Activated gamma-delta T cell treated with anti-CD3 and anti-CD28 coated beads, Interleukin-2, amount 50 U/mL, for 16 hours (primary cell): ENCODE data around the gene USP21.

Source experiments
- DNase-seq: peaks from one replicate; pipeline ENCODE4 v3.0.0-alpha.2; 2020; ENCODE audit warnings: low read depth

USP21 gene

DNA sequence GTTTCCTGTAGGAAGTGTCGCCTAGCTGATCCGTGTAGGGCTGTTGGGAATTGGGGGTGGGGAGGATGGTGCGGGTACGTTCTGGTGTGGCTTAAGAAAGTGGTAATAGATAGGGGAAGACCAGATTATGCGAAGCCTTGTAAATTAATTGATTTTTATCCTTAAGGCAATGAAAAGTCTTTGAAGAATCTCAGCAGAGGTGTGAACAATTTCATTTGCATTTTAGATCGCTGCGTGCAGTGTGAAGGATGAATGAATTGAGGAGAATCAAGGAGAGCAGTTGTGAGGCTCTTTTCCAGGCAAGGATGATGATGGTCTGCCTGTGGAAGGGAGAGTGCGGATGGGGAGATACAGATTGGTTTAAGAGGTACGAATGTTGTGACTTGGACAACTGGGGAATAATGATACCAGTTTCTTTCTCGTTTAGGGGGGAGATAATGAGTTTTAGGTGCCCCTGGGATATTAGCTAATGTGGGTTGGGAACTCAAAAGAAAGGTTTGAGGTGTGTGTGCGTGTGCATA lies 26.0 kb upstream of the USP21 start:
- no peak for DNase-seq

DNA sequence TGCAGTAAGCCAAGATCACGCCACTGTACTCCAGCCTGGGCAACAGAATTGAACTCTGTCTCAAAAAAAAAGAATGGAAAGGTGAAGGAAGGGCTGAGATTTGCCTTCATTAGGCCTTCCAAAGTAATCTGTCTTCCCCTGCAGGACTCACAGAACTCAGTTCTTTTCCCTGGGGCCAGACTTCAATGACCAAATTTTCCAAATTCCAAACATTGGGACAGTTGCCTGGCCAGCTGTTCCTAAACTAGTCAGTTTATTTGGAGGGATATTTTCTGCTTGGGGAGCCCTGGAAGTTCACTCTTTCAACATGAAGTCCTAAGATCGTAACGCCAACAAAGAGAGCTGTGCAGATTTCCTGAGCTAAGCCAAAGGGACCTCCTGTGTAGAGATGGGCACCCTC lies 21.4 kb upstream of the USP21 start:
- no peak for DNase-seq

DNA sequence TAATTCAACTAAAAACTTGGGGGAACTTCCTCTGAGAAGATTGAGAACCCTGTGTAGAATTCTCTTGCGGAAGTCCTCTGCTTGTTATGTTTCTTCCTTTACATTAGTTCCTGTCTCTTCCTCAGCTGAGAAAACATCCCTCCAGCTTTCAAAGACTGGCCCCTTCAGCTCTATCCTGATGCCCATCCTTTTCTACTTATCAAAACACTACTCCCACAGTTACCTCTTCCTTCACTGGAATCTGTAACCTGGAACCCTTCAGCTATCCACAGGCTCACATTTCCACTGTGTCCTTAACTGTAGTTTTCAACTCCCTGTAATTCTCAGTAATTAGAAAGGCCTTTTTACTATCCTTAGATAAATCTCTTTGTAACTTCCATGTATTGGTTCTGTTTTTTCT lies 20.9 kb upstream of the USP21 start:
- no peak for DNase-seq

DNA sequence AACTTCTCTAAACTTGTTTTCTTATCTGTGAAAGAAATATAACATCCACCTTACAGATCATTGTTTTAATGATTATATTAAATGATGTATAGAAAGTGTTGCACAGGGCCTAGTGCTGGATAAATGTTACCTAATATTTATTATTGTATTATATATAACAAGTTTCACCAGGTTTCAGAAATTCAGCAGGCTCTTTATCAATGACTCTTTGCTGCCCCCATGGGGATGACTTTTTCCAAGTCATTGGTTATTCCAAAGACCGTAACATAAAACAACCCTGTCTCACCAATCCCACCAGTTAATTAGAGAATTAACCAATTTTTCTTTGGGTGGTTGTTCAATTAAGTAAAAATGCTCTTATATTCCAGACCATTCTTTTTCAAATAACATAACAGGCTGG lies 19.5 kb upstream of the USP21 start:
- no peak for DNase-seq

DNA sequence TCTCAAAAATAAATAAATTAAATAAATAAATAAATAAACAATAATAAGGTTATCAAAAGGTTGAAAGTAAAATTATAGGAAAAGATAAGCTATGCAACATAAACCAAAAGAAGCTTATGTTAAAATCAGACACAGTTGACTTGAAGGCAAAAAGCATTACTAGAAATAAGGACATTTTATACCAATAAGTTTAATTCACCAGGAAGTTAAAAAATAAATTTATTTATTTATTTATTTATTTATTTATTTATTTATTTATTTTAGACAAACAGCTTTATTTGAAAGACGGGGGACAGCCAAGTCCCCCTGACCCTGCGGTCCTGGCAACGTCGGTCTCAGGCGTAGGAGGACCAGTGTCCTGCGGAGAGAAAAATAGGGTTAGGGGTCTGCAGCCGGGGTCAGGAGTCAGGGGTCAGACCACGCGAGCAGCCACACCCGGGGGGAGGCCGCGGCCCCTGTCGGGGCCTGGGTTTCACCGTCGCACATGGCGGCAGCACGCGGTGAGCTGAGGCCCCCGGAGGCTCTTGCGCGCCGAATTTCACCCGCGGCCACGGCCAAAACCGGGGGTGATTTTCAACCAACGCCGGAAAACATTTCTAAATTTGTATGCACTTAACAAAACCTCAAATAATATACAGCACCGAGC lies 18.4 kb upstream of the USP21 start:
- no peak for DNase-seq

DNA sequence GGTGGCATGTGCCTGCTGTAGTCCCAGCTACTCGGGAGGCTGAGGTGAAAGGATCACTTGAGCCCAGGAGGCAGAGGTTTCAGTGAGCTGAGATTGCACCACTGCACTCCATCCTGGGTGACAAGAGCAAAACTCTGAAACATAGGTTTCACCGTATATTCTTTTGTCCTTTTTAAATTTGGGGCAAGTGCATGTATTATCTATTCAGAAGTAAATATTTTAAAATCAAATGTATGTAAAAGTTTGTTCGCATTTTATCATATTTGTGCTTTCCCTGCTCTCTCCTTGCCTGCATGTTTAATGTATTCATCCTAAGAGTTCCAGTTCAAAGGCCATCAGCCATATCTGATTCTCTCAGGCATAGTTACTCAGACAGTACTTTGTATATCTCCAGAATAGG lies 13.5 kb upstream of the USP21 start:
- no peak for DNase-seq

DNA sequence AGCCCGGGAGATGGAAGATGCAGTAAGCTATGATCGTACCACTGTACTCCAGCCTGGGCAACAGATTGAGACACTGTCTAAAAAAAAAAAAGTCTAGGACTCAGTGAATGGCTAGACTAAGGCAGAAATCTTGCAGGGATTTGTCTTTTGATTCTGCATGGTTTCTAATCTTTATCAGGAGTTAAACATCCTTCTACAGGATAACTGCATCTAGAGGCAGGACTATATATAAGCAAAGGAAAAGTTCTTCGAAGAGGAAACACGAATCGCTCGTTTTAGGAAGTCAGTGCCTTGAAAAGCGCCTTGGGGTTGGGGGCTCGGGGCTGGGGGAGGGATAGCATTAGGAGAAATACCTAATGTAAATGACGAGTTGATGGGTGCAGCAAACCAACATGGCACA lies 6.1 kb upstream of the USP21 start:
- no peak for DNase-seq

DNA sequence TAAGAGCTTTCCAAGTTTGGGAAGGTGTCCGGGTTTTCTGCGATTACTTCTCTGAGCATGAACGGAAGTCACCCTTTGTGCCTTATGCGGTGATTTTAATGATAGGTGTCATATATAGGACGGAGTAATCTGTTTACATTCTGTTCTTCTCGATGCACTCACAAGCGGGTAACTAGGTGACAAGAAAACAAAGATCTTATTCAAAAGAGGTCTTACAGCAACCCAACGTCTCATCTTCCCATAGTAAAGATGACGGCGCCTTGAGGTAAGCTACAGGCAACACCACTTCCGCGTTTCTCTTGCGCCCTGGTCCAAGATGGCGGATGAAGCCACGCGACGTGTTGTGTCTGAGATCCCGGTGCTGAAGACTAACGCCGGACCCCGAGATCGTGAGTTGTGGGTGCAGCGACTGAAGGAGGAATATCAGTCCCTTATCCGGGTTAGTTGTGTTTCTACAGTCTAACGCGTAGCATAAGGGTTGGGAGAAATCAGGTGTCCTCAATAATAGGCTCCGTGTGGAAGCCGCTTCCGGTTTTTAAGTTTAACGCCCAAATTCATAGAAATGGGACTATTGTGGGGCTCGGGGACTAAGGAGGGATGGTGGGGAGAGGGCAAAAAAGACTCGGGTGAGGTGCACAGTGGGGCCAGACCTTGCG lies 5.5 kb upstream of the USP21 start, which contains the start of gene UFC1:
TSS of gene UFC1 (plus strand) at position 297 of the 656 bp plus-strand sequence. CDS start at position 317, 20 bp downstream.
- peak; percentile 64 for DNase-seq

DNA sequence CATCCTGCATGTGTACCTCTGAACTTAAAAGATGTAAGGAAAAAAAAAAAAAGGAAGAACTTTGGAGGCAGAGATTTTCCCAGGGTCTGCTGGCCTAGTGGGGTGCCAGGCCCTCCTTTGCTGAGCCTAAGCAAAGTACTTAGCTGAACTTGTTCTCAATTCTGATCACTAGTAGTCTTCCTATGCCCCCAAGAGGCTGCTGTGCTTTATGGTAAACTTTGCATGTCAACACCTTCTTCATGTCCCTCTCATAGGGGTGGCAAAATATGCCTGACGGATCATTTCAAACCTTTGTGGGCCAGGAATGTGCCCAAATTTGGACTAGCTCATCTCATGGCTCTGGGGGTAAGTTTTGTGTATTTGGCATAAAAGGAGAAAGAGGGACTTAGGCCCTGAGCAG lies 1.4 kb upstream of the USP21 start:
- no peak for DNase-seq

DNA sequence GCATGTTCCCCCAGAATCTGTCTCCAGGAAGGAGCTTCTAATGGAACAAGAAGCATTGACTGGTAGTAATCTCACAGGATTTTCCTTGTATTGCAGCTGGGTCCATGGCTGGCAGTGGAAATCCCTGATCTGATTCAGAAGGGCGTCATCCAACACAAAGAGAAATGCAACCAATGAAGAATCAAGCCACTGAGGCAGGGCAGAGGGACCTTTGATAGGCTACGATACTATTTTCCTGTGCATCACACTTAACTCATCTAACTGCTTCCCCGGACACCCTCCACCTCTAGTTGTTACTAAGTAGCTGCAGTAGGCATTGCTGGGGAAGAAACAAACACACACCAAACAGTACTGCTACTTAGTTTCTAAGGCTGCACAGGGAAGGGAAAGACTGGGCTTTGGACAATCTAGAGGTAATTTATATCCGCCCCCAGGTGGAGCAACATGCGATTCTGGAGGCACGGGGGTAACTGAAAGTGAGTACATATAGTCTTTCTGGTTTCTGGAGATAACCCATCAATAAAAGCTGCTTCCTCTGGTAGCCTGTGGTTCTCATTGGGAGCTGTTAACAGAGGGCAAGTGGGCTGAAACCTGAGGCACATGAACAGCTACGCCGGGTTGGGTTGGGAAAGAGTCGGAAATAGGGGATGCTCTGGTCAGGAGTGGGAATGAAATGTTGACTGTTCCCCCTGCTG lies 837 bp upstream of the USP21 start:
- no peak for DNase-seq

DNA sequence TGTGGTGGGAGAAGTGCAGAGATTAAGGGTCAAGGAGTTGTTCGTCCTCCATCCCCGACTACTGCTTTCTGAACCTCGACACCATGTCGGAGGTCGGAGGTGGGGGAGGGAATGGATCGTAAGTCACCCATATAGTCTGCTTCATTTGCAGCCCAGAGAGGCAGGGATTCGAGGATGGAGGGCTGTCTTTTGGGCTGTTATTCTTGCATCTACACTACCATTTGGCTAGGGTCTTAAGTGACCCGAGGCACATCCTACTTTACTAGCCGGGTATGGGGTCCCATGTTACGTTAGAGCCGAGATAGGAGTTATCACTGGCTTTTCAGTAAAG lies 578 bp downstream of the USP21 start:
- DNase-seq, result no peak

DNA sequence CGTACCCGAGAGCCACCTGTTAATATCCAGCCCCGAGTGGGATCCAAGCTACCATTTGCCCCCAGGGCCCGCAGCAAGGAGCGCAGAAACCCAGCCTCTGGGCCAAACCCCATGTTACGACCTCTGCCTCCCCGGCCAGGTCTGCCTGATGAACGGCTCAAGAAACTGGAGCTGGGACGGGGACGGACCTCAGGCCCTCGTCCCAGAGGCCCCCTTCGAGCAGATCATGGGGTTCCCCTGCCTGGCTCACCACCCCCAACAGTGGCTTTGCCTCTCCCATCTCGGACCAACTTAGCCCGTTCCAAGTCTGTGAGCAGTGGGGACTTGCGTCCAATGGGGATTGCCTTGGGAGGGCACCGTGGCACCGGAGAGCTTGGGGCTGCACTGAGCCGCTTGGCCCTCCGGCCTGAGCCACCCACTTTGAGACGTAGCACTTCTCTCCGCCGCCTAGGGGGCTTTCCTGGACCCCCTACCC lies 1.4 kb downstream of the USP21 start:
- DNase-seq, result no peak

DNA sequence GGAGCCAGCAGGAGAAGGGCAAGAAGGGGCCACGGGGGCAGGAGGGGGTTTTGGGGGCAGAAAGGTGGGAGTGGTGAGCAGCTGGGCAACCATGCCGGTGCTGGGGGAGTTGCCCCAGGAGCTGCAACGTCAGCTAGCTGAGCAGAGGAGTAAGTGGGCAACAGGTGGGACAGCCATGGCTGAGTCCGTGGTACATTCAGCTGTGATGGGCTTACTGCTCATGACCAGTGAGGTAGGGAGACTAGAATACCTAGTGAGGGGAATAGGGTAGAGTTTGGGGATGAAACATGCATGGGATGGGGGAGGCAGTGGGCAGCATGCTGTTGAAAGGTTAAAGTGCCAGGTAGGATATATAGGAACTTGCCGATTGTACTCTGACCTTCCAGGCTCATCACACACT lies 2.4 kb downstream of the USP21 start:
- no peak for DNase-seq

DNA sequence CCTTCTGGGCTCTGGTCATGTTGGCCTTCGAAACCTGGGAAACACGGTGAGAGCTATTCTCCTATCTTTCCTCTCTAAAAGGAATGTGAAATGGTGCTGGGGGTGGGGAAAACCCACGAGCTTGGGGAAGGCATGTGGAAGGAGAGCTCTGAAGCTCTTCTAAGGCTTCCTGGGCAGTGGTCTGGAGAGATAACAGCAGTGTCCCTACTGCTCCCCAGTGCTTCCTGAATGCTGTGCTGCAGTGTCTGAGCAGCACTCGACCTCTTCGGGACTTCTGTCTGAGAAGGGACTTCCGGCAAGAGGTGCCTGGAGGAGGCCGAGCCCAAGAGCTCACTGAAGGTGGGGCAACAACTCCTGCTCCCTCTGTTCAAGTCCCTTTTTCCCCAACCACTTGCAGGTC lies 2.8 kb downstream of the USP21 start:
- DNase-seq, result no peak

DNA sequence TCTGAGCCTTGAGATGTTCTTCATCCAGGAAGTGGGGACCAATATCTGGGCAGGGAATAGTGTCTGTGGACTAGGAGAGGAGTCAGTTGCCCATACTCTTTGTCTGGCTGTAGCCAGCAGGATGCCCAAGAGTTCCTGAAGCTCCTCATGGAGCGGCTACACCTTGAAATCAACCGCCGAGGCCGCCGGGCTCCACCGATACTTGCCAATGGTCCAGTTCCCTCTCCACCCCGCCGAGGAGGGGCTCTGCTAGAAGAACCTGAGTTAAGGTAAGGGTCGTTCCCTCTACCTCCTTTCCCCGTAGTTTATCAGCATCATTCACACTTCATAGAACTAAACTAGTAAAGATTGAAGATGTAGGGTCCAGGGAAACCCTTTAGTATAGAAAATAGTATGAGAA lies 3.5 kb downstream of the USP21 start:
- no peak for DNase-seq

DNA sequence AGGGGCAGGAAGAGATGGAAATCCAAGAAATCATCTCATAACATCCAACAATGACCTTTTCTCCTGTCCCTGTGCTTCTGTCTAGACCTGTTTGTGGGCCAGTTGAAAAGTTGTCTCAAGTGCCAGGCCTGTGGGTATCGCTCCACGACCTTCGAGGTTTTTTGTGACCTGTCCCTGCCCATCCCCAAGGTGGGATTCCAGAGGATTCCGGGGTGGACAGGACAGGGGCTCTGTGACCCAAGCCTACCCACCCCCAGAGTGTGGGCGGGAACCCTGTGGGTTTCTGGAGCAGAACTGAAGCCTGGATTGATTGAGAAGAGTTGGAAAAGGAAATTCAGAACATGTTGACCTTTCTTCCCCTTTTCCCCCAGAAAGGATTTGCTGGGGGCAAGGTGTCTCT lies 4.5 kb downstream of the USP21 start:
- no peak for DNase-seq

DNA sequence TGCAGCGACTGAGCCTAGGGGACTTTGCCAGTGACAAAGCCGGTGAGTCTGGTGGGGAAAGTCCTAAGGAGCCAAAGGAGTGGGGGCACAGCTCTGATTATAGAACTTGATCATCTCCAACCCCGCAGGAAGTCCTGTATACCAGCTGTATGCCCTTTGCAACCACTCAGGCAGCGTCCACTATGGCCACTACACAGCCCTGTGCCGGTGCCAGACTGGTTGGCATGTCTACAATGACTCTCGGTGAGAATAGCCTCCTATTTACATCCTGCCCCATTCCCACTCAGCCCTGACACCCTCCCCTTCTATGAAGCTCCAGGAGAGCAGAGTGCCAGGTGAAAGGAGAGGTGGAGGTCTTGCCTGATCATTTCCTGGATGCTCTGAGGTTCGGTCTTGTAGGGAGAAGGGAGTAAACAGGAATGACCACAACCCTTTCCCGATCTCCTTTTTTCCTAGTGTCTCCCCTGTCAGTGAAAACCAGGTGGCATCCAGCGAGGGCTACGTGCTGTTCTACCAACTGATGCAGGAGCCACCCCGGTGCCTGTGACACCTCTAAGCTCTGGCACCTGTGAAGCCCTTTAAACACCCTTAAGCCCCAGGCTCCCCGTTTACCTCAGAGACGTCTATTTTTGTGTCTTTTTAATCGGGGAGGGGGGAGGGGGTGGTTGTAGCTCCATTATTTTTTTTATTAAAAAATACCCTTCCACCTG lies 5.8 kb downstream of the USP21 start:
- no peak for DNase-seq

DNA sequence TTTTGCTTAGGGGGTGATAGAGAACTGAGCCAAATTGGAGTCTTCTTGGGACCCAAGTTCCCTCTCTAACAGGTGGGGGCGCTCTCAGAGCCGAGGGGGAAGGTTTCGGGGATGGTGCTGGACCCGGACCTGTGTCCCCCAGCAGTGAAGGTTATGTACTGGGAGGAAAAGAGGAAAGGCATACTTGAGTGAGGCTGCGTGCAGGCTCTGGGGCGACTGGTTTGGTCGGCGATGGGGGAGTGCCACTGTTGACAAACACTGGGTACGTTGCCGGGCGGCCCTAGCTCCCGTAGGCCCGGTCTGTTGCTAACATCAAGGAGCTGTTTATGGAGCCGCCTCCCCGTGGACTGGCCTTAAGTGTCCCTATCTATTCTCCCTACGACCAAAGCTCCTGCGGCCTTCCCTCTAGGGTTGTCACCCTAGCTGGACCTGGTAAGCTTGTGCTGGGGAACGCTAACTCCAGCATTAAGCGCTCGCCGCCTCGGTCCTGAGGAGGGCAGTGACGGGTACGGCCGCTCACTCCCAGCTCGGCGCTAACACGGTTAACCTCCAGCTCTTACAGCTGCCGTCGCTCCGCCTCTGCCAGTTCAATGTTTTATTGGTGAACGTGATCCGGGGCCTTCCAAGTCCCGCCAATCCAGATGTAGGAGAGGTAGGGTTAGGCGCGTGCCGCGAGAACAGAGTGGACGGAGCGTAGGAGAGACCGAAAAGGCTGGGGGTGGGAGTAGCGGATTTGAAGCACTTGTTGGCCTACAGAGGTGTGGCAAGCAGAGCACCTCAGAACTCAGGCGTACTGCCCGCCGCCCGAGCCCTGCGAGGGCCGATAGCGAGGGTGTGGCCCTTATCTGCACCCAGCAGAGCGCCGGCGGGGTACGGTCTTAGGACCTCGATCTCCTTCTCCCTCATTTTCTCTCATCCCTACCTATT lies 6.7 kb downstream of the USP21 start, which contains the start of gene PPOX:
TSS of gene PPOX (plus strand) at position 685 of the 927 bp plus-strand sequence. CDS start 422 bp downstream, outside the sequence.
- peak; percentile 88 for DNase-seq

DNA sequence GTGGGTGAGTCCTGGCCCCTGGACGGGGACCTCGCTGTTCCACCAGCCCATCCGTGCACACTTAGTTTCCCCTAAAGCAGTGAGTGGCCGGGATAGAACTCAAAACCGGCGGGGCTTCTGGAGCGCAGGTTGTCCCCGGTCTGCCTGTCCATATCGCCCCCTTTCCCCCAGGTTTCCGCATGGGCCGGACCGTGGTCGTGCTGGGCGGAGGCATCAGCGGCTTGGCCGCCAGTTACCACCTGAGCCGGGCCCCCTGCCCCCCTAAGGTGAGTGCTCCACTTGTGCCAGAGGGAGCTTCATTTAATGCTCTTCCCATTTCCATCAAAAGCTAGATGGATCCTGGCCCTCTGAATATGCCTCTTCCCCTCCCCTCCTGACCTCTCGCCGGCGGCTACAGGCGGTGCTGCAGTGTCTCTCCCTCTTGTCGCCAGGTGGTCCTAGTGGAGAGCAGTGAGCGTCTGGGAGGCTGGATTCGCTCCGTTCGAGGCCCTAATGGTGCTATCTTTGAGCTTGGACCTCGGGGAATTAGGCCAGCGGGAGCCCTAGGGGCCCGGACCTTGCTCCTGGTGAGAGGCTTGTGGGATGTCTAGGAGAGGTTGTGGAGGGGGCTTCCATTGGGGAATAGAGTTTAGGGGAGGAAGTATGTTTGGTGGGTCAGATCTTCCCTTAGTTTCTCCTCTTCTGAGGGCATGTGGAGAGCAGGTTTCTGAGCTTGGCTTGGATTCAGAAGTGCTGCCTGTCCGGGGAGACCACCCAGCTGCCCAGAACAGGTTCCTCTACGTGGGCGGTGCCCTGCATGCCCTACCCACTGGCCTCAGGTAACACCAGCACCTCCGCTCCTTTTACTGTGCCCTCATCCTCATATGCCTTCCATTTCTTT lies 7.6 kb downstream of the USP21 start:
- no peak for DNase-seq

DNA sequence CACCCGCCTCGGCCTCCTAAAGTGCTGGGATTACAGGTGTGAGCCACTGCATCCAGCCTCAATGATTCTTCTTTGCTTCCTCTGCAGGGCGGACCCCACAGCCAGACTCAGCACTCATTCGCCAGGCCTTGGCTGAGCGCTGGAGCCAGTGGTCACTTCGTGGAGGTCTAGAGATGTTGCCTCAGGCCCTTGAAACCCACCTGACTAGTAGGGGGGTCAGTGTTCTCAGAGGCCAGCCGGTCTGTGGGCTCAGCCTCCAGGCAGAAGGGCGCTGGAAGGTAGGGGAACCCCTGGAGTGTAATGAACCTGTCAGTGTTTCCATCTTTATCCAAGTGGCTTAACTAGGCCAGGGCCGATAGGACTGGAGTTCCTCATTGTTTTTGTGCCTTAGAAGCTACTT lies 9.6 kb downstream of the USP21 start:
- no peak for DNase-seq
